MG63 (cell line): ENCODE results near the gene CSPG5. TPM values are rescaled to one million over a fixed set of nuclear protein-coding genes. Genes with fewer than 3 reads are reported as not detected.
A peak's percentile ranks its signal among the peaks of the same experiment; 100 is the strongest.

Experiments
- DNase-seq: peaks from one replicate; pipeline ENCODE4 v3.0.0-alpha.2; 2020
- H3K27me3 ChIP-seq: fragments of 250-450 bp; sonication (Bioruptor Pico); 2 replicates; pipeline ENCODE4 v1.5.1; 2020; ENCODE audit warnings: mild to moderate bottlenecking, moderate library complexity
- H3K36me3 ChIP-seq: fragments of 250-450 bp; sonication (Bioruptor Pico); 2 replicates; pipeline ENCODE4 v1.5.1; 2020; ENCODE audit warnings: mild to moderate bottlenecking, moderate library complexity
- H3K4me3 ChIP-seq: fragments of 250-450 bp; sonication (Bioruptor Pico); 2 replicates; pipeline ENCODE4 v1.5.1; 2020; ENCODE audit warnings: mild to moderate bottlenecking, moderate library complexity
- H3K9me3 ChIP-seq: fragments of 250-450 bp; sonication (Bioruptor Pico); 2 replicates; pipeline ENCODE4 v1.5.1; 2020; ENCODE audit warnings: mild to moderate bottlenecking, moderate library complexity
- total RNA-seq: library from RNA; depleted of rRNA; stranded (reverse); fragments of >200 nt; shearing (Covaris generic); gene quantifications from 2 replicates; pipeline ENCODE4 v1.2.3, GENCODE V29; 2014; ENCODE audit warnings: low replicate concordance; rRNA removed

The CSPG5 gene
- total RNA-seq, 1 experiment from 2014 or later: 1.8 TPM

DNA sequence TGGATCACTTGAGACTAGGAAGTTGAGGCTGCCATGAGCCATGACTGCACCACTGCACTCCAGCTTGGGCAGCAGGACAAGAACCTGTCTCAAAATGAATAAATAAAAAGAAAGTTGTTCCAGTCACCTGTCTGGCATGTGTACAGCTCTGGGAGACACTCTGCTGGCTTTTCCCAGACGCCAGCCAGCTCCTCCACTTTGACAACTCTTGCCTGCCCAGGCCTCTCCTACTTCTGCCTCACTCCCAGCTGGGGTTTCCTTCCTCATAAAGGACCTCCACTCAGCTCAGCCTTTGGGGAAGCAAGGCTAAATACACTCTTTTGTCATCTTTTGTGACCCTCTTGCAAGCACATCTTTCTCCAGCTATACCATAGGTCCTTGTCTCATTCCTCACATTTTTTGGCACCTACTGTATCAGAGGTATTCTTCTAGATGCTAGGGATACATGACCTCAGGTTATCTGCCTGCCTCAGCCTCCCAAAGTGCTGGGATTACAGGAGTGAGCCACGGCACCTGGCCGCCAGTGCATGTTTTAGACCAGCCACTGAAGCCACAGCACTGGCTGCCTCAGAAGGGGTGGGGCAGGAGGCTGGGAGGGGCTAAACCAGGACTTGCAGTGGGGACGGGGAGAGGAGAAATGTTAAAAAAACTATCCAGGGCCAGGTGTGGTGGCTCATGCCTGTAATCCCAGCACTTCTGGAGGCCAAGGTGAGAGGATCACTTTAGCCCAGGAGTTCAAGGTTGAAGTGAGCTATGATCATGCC lies 55.2 kb downstream of the CSPG5 start:
- no peaks in the 10 kb centered on the region for H3K27me3 ChIP-seq
- DNase-seq: no peak
- no peaks in the 10 kb centered on the region for H3K36me3 ChIP-seq
- H3K9me3 ChIP-seq: no peaks in the 10 kb centered on the region
- H3K4me3 ChIP-seq: no peak overlapping the region

DNA sequence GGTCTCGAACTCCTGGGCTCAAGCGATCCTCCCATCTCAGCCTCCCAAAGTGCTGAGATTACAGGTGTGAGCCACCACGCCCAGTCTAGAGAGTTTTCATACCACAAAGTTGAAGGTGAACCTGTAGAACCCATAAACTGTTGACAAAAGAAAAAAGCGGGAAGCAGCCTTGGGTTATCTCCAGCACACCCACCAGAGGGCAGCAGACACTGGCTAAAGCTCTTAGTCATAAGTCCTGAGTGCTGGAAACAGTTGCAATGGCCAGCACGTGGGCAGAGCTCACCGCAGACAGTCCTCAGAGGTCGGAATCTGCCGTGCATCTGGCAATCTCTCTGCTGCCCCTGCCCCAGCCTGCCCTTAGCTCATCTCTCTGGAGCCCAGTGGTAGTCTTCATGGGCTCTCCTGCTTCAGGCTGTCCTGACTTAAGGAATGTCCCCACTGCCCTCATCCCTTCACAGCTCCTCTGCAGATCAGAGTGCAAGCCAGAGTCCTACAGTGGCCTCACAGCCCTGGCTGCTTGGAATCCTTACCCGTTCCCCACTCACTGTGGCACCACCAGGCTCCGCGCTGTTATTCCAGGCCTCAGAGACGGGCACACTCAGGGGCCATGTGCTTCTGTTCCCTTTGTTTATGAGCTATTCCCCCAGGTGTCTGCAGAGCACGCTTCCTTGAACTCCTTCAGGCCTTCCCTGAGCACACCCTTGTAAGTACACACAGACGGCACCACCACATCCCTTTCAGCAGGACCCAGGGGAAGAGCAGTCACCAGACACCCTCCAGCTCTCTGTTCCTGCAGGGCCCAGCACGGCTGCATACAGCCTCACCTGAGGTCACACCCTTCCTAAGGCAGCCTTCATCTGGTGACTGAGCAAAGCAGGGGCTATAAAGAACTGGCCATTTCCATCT lies 56.3 kb downstream of the CSPG5 start:
- peak; percentile 71 for DNase-seq
- Histone ChIP-seq H3K9me3 (no peaks in the 10 kb centered on the region), H3K27me3 (no peaks in the 10 kb centered on the region), H3K36me3 (no peaks in the 10 kb centered on the region), H3K4me3 (no peak overlapping the region)

DNA sequence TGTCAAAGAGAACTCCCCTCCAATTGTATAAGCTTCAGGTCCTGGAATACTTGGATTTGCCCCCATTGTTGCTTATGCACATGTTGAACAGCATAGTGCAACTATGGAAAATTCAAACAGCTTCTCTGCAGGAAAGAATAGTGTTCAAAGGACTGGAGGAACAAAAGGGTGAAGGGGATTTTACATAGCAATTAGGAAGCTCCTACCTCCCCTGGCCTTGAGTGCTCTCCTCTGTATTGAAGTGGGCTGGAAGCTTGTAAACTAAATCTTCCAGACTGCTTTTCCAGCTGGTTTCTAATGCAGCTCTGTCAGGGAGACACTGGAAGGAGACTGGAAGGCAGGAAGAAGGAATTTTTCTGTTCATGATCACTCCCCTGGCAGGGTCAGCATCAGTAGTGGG lies 57.9 kb downstream of the CSPG5 start:
- Histone ChIP-seq H3K9me3 (no peaks in the 10 kb centered on the region), H3K36me3 (no peaks in the 10 kb centered on the region)
- DNase-seq: no peak

DNA sequence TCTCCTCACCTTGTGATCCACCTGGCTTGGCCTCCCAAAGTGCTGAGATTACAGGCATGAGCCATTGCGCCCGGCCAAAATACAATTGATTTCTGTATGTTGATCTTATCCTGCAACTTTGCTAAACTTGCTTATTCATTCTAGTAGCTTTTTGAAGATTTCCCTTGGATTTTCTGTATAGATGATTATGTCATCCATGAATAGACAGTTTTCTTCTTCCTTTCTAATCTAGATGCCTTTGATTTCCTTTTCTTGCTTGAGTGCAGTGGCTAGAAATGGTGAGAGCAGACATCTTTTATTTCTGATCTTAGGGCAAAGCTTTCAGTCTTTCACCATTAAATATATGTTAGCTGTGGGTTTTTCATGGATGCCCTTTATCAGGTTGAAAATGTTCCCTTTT lies 60.7 kb downstream of the CSPG5 start:
- Histone ChIP-seq H3K36me3 (no peaks in the 10 kb centered on the region), H3K4me3 (no peak overlapping the region), H3K9me3 (no peaks in the 10 kb centered on the region), H3K27me3 (no peaks in the 10 kb centered on the region)
- no peak for DNase-seq

More for the DNA sequence above, 57.9 kb downstream of the CSPG5 start:
- H3K4me3 ChIP-seq: no peak overlapping the region
- no peaks in the 10 kb centered on the region for H3K27me3 ChIP-seq

DNA sequence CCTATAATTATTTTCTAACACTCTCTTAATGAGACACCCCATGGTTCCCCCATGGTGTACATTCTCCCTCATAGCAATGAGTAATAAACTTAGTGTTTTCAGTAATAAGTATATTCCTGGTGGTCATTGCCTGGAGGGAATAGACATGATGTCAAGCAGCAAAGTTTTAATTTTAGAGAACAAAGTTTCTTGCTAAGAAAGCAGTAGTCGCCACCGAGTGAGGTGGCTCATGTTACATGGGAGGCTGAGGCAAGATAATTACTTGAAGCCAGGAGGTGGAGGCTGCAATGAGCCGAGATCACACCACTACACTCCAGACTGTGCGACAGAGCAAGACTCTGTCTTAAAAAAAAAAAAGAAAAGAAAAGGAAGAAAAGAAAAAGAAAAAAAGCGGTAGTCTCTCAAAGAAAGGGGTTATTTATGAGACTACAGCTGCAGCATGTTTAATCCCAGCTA lies 62.8 kb downstream of the CSPG5 start:
- Histone ChIP-seq H3K27me3 (no peaks in the 10 kb centered on the region), H3K4me3 (no peak overlapping the region), H3K36me3 (no peaks in the 10 kb centered on the region), H3K9me3 (no peaks in the 10 kb centered on the region)
- DNase-seq: no peak

DNA sequence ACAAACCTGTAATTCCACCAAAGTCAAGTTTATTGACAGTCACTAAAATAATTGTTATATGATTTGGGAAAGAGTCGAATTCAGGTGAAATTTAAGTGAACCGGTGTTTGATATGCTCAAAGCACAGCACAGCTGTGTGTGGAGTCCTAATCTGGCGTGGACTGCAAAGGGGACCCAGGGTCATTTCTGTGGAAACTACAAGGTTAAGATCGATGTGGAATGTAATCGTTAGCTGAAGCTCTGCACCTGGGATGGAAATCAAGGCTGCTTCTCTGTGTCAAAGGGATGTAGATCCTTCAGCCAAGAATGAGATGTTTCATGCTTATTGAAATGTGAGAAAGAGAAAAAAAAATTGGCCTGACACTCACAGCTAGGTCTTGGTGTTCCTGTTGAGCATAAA lies 63.6 kb downstream of the CSPG5 start:
- no peaks in the 10 kb centered on the region for H3K27me3 ChIP-seq
- H3K9me3 ChIP-seq: no peaks in the 10 kb centered on the region
- no peaks in the 10 kb centered on the region; the same call in 1 of the 2 replicates for H3K36me3 ChIP-seq

DNA sequence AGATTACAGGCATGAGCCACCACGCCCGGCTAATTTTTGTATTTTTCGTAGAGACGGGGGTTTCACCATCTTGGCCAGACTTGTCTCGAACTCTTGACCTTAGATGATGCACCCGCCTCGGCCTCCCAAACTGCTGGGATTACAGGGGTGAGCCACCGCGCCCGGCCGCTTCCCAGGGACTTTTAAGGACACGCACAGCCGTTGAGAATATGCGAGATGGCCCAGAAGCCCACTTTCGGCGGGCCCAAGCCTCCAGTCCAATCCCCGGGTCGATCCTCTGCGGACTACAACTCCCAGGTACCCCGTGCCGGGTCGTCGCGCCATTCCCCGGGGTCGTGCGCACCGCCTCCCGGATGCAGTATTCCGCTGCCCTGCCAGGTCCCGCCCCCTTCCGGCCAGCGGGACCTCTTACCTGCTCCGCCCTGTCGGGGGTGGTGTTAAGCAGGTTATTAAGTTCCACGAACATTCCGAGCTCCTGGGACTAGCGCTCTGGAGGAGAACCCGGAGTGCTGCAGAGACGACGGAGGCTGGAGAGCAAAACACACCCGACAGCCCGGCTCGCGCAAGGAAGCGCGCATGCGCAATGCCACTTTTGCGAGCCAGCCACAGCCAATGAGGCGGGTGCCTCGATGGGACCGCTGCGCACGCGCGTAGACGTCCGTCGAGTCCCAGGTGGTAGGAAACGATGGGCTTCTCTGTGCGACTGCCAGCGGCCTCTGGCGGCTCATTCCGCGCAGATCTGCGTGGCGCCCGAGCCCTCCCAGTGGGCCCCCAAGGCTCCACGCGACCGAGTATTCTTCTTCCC lies 65.3 kb downstream of the CSPG5 start, which contains the start of gene ELP6:
TSS of gene ELP6 (minus strand) at position 588 of the 805 bp plus-strand sequence. CDS start at position 466, 122 bp downstream.
- no peaks in the 10 kb centered on the region for H3K9me3 ChIP-seq
- H3K4me3 ChIP-seq: peak within 1 kb of the TSS; percentile 79
- H3K36me3 ChIP-seq: peaks cover 3% of the 10 kb centered on the region; the same call in 1 of the 2 replicates
- DNase-seq: peak; percentile 95
- H3K27me3 ChIP-seq: no peaks in the 10 kb centered on the region

More for the DNA sequence above, 63.6 kb downstream of the CSPG5 start:
- H3K4me3 ChIP-seq: no peak overlapping the region
- no peak for DNase-seq

DNA sequence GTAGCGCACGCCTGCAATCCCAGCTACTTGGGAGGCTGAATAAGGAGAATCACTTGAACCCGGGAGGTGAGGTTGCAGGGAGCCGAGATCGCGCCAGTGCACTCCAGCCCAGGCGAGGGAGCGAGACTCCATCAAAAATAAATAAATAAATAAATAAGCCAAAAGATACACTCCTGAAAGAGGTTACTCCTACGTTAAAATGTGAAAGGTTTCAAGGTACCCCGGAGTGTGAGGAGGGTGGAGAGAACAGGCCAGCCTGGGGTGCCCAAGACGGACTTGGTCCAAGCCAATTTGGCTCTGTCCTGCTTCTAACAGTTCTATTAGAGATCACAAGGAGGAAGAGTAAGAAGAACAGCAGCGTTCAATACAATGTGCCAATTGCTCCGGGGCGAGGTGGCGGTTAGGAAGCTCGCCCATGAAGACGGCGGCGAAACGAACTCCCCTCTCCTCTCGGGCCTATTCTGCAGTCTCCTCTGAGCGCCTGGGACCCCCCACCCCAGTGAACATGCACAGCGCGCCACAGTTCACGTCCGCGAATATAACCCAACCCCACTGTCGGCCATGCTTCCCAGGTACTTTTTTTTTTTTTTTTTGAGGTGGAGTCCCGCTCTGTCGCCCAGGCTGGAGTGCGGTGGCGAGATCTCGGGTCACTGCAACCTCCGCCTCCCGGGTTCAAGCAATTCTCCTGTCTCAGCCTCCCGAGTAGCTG lies 66.1 kb downstream of the CSPG5 start:
- Histone ChIP-seq H3K9me3 (no peaks in the 10 kb centered on the region), H3K27me3 (no peaks in the 10 kb centered on the region), H3K4me3 (peak overlapping the region; percentile 79), H3K36me3 (peaks cover 3% of the 10 kb centered on the region; the same call in 1 of the 2 replicates)
- DNase-seq: peak; percentile 24

Other genes with a start within 250 kb of the CSPG5 start
- gene PTPN23, start 197.8 kb downstream of the CSPG5 start, total RNA-seq: 3.8 and 5.4 TPM in 2 replicates
- gene SCAP, start 102.9 kb downstream of the CSPG5 start, total RNA-seq: 27.8 and 51.0 TPM in 2 replicates
- gene ELP6, start 65.2 kb downstream of the CSPG5 start, total RNA-seq: 20.6 and 33.2 TPM in 2 replicates
- 33.4 and 40.8 TPM in 2 replicates for gene SMARCC1, start 203.0 kb upstream of the CSPG5 start, total RNA-seq
- 32.9 and 60.1 TPM in 2 replicates for gene DHX30, start 224.3 kb upstream of the CSPG5 start, total RNA-seq